Breast epithelium (tissue), 4 donors: ENCODE data around the gene CACNA2D2. TPM values are rescaled to one million over a fixed set of nuclear protein-coding genes. Genes with fewer than 3 reads are reported as not detected.

Experiments
- DNase-seq, 2 donors: peaks; one replicate each; pipeline ENCODE4 v3.0.0-alpha.2; 2019; ENCODE audit warnings: low spot score in 2 of 2
- H3K27ac ChIP-seq, 2 donors: fragments of 200-600 bp; sonication (generic) in 1 of 2; one replicate each; pipeline ENCODE4 v1.5.1; 2016 to 2019; ENCODE audit warnings: mild to moderate bottlenecking in 1 of 2
- H3K27me3 ChIP-seq, 2 donors: fragments of 200-600 bp; sonication (generic) in 1 of 2; one replicate each; pipeline versions ENCODE4 v1.5.1 to v1.6.0; 2017 to 2019; ENCODE audit warnings: control low read depth in 1 of 2, mild to moderate bottlenecking in 1 of 2
- H3K36me3 ChIP-seq: fragments of 200-600 bp; one replicate; pipeline ENCODE4 v1.5.1; 2019
- H3K4me1 ChIP-seq, 2 donors: fragments of 200-600 bp; sonication (generic); one replicate each; pipeline ENCODE4 v1.5.1; 2016 to 2019; ENCODE audit warnings: control low read depth in 1 of 2
- H3K4me3 ChIP-seq, 3 donors: fragments of 200-600 bp; sonication (generic); 1 replicate in 2 of 3; 2 replicates in 1 of 3; pipeline ENCODE4 v1.5.1; 2016 to 2019; ENCODE audit warnings: mild to moderate bottlenecking in 3 of 3, moderate library complexity in 2 of 3
- H3K9me3 ChIP-seq, 2 donors: fragments of 200-600 bp; sonication (generic) in 1 of 2; one replicate each; pipeline ENCODE4 v1.5.1; 2016 to 2019; ENCODE audit warnings: control low read depth in 1 of 2
- CTCF ChIP-seq, 3 donors: fragments of 450-650 bp; IDR thresholded peaks; one replicate each; pipeline ENCODE4 v1.5.1; 2016 to 2017; ENCODE audit warnings: antibody characterized with exemption in 3 of 3, mild to moderate bottlenecking in 3 of 3, moderate library complexity in 3 of 3
- POLR2A ChIP-seq: fragments of 450-650 bp; IDR thresholded peaks from one replicate; pipeline ENCODE4 v1.6.1; 2016; ENCODE audit warnings: antibody characterized with exemption, mild to moderate bottlenecking, moderate library complexity
- POLR2AphosphoS5 ChIP-seq, 3 donors: sonication (generic); formaldehyde crosslinking; IDR thresholded peaks; one replicate each; pipeline ENCODE4 v1.6.1; 2017; ENCODE audit warnings: antibody characterized with exemption in 3 of 3
- intact Hi-C: fragments of 100-400 bp; cut with DNase I; formaldehyde crosslinking; loops from one replicate; pipeline ENCODE4 v1.15.1; 2023; ENCODE audit warnings: low total_unique reads
- total RNA-seq, 3 donors: library from RNA; depleted of rRNA; stranded (reverse); fragments of >200 nt; gene quantifications; one replicate each; pipeline ENCODE4 v1.1.0, GENCODE V29; 2016

CACNA2D2 gene
- total RNA-seq, 3 donors from 2014 or later = 0.80 to 2.0 (median 1.5) TPM

- peak overlapping the region; percentile 8 to 21 for H3K27ac ChIP-seq
- no peaks in the 10 kb centered on the region for H3K36me3 ChIP-seq
- H3K9me3 ChIP-seq = no peaks in the 10 kb centered on the region
- no peak for DNase-seq
- TF ChIP-seq POLR2A (no peak), POLR2AphosphoS5 (IDR thresholded peaks at IDR 0.05) (no peak), CTCF (IDR thresholded peaks at IDR 0.05) (no peak)
- no peaks in the 10 kb centered on the region for H3K27me3 ChIP-seq
- intact Hi-C loops = no loop called here
- peaks cover 0 to 20% of the 10 kb centered on the region in 2 donors for H3K4me1 ChIP-seq
- H3K4me3 ChIP-seq = no peak overlapping the region
Measured at GRCh38 chr3:50325497-50326181, 177.8 kb downstream of the CACNA2D2 start.

- no peak for TF ChIP-seq POLR2A
- no peak for TF ChIP-seq POLR2AphosphoS5 (IDR thresholded peaks at IDR 0.05)
- TF ChIP-seq CTCF (IDR thresholded peaks at IDR 0.05) = no peak
- H3K9me3 ChIP-seq = no peaks in the 10 kb centered on the region
- H3K4me3 ChIP-seq = no peak overlapping the region
- no peaks in the 10 kb centered on the region for H3K36me3 ChIP-seq
- H3K27me3 ChIP-seq = no peaks in the 10 kb centered on the region
- H3K27ac ChIP-seq = peak overlapping the region; percentile 8 to 31
- peaks cover under 1 to 23% of the 10 kb centered on the region in 2 donors for H3K4me1 ChIP-seq
- intact Hi-C loops = no loop called here
- no peak for DNase-seq
Measured at GRCh38 chr3:50325113-50325480, 178.3 kb downstream of the CACNA2D2 start.

- no peak for DNase-seq
- no peak overlapping the region for H3K4me3 ChIP-seq
- no peaks in the 10 kb centered on the region for H3K9me3 ChIP-seq
- H3K27ac ChIP-seq = peak overlapping the region; percentile 31 to 93
- peaks cover 6 to 29% of the 10 kb centered on the region in 2 donors for H3K4me1 ChIP-seq
- no peaks in the 10 kb centered on the region for H3K27me3 ChIP-seq
- TF ChIP-seq POLR2AphosphoS5 (IDR thresholded peaks at IDR 0.05) (no peak), POLR2A (no peak), CTCF (IDR thresholded peaks at IDR 0.05) (peak; percentile 67 to 79 (median 76))
- no peaks in the 10 kb centered on the region for H3K36me3 ChIP-seq
- intact Hi-C loops = no loop called here
Measured at GRCh38 chr3:50324351-50325112, 178.9 kb downstream of the CACNA2D2 start.

- Histone ChIP-seq H3K27ac (peak overlapping the region; percentile 31 to 93), H3K4me1 (peaks cover 9 to 34% of the 10 kb centered on the region in 2 donors), H3K9me3 (no peaks in the 10 kb centered on the region), H3K27me3 (no peaks in the 10 kb centered on the region), H3K36me3 (no peaks in the 10 kb centered on the region), H3K4me3 (no peak overlapping the region)
- TF ChIP-seq POLR2A = no peak
- TF ChIP-seq POLR2AphosphoS5 (IDR thresholded peaks at IDR 0.05) = peak in 2 of 3 donors; percentile 47 to 72
- TF ChIP-seq CTCF (IDR thresholded peaks at IDR 0.05) = no peak
- DNase-seq = no peak
- intact Hi-C loops = no loop called here
Measured at GRCh38 chr3:50323614-50324199, 179.7 kb downstream of the CACNA2D2 start.
